HepG2 (cell line): ENCODE results near the gene LDLRAD4. TPM values are rescaled to one million over a fixed set of nuclear protein-coding genes. Genes with fewer than 3 reads are reported as not detected.

Source experiments
- ATAC-seq: fragments of 200-7000 bp; cut with Tn5 transposase; 3 replicates; pipeline ENCODE4 v1.9.1; 2020; ENCODE audit warnings: mild to moderate bottlenecking, moderate library complexity
- BruUV-seq: library from RNA; stranded (reverse); fragments of 400-500 nt; replicated peaks from 2 replicates; lab custom pipeline; 2021; lab: Mats Ljungman, UMichigan
- CTCF ChIA-PET: fragments of 300-600 bp; formaldehyde crosslinking; extraction: SDS; loops from one replicate; lab custom pipeline; 2021; ENCODE audit warnings: low total read pairs, inconsistent platforms, low intra/inter-chr PET ratio; lab: Yijun Ruan, JAX
- POLR2A ChIA-PET: fragments of 350-600 bp; sonication (Branson Sonifier 250); formaldehyde crosslinking; loops from one replicate; lab custom pipeline; 2020; ENCODE audit warnings: antibody characterized with exemption, inconsistent platforms; lab: Yijun Ruan, JAX
- DNase-seq: peaks from one replicate; pipeline ENCODE4 v3.0.0-alpha.2; 2015; ENCODE audit warnings: low spot score
- FAIRE-seq: peaks from 3 replicates; lab custom pipeline; 2011; peaks lifted over from hg19 to GRCh38; lab: Jason Lieb, UNC
- H2AFZ ChIP-seq: one replicate; pipeline ENCODE4 v1.6.1; 2011; ENCODE audit warnings: low read length, inconsistent platforms
- H3K27ac ChIP-seq: fragments of 300-600 bp; 3 replicates; pipeline ENCODE4 v1.8.0; 2011; ENCODE audit warnings: mixed run types, mild to moderate bottlenecking, mixed read lengths, low read length, inconsistent platforms; ENCODE audit not compliant: insufficient read depth; ENCODE audit errors: extremely low read length
- H3K27me3 ChIP-seq, 2 experiments: fragments of 200-600 bp in 1 of 2; 2 replicates in 1 of 2; 3 replicates in 1 of 2; pipeline versions ENCODE4 v1.6.0 to v1.8.0; 2011; ENCODE audit warnings: low read length in 2 of 2, mild to moderate bottlenecking in 2 of 2, moderate library complexity in 2 of 2, inconsistent platforms in 1 of 2; ENCODE audit not compliant: insufficient read depth in 2 of 2, control insufficient read depth in 1 of 2
- H3K36me3 ChIP-seq, 2 experiments: fragments of 200-600 bp in 1 of 2; replicated peaks in 1 of 2; 2 replicates in 1 of 2; 3 replicates in 1 of 2; pipeline versions ENCODE4 v1.5.1 to v1.8.0; 2011; ENCODE audit warnings: low read length in 2 of 2, inconsistent platforms in 1 of 2; ENCODE audit not compliant: insufficient read depth in 2 of 2, control insufficient read depth in 1 of 2
- H3K4me1 ChIP-seq: 2 replicates; pipeline ENCODE4 v1.5.1; 2012; ENCODE audit warnings: low read length, inconsistent platforms; ENCODE audit not compliant: insufficient read depth
- H3K4me2 ChIP-seq: 2 replicates; pipeline ENCODE4 v1.6.0; 2011; ENCODE audit warnings: low read depth, low read length, inconsistent platforms
- H3K4me3 ChIP-seq, 3 experiments: fragments of 200-600 bp in 1 of 3; sonication (generic), shearing (Covaris generic) in 1 of 3; replicated peaks in 1 of 3; 2 replicates each; pipeline ENCODE4 v1.5.1; 2011 to 2016; ENCODE audit warnings: low read length in 3 of 3, inconsistent platforms in 2 of 3, low read depth in 2 of 3, mild to moderate bottlenecking in 2 of 3, control low read depth in 1 of 3, mixed read lengths in 1 of 3; ENCODE audit not compliant: insufficient read depth in 1 of 3
- H3K79me2 ChIP-seq: one replicate; pipeline ENCODE4 v1.6.1; 2011; ENCODE audit warnings: low read length, inconsistent platforms; ENCODE audit not compliant: insufficient read depth
- H3K9ac ChIP-seq: 2 replicates; pipeline ENCODE4 v1.6.0; 2011; ENCODE audit warnings: mild to moderate bottlenecking, low read depth, low read length, inconsistent platforms; ENCODE audit not compliant: insufficient read depth
- H3K9me3 ChIP-seq: 2 replicates; pipeline ENCODE4 v1.5.1; 2012; ENCODE audit warnings: mild to moderate bottlenecking, low read length
- H4K20me1 ChIP-seq: 2 replicates; pipeline ENCODE4 v1.6.0; 2011; ENCODE audit warnings: inconsistent platforms, mild to moderate bottlenecking, low read length, moderate library complexity; ENCODE audit not compliant: insufficient read depth
- BORCS8-MEF2B ChIP-seq: sonication (generic); formaldehyde crosslinking; IDR thresholded peaks from 2 replicates; pipeline ENCODE4 v1.8.0; 2022; ENCODE audit warnings: mild to moderate bottlenecking, missing genetic modification reagents
- ETS1 ChIP-seq: sonication (generic); formaldehyde crosslinking; IDR thresholded peaks from 2 replicates; pipeline ENCODE4 v1.4.0; 2020; ENCODE audit warnings: missing genetic modification reagents
- GZF1 ChIP-seq: sonication (generic); formaldehyde crosslinking; IDR thresholded peaks from 2 replicates; pipeline ENCODE4 v1.5.1; 2020; ENCODE audit warnings: mild to moderate bottlenecking, missing genetic modification reagents
- HNF4G ChIP-seq, 2 experiments: sonication (generic) in 1 of 2; formaldehyde crosslinking in 1 of 2; IDR thresholded peaks; 2 replicates each; pipeline versions ENCODE4 v1.4.0 to v1.6.1; 2011 to 2020; ENCODE audit warnings: borderline replicate concordance in 2 of 2, low read depth in 2 of 2, mild to moderate bottlenecking in 2 of 2, low read length in 1 of 2, missing genetic modification reagents in 1 of 2, moderate library complexity in 1 of 2
- NAIF1 ChIP-seq: sonication (generic); formaldehyde crosslinking; IDR thresholded peaks from 2 replicates; pipeline ENCODE4 v1.5.0; 2020; ENCODE audit warnings: mild to moderate bottlenecking, missing genetic modification reagents, borderline replicate concordance
- POGZ ChIP-seq: sonication (generic); formaldehyde crosslinking; IDR thresholded peaks from 2 replicates; pipeline ENCODE4 v1.4.0; 2020; ENCODE audit warnings: mild to moderate bottlenecking, missing genetic modification reagents
- TOPORS ChIP-seq: sonication (generic); formaldehyde crosslinking; IDR thresholded peaks from 2 replicates; pipeline ENCODE4 v1.8.0; 2023; ENCODE audit warnings: mild to moderate bottlenecking, missing genetic modification reagents
- ZHX1 ChIP-seq: sonication (generic); formaldehyde crosslinking; IDR thresholded peaks from 2 replicates; pipeline ENCODE4 v1.8.1; 2022; ENCODE audit warnings: low read depth, mild to moderate bottlenecking, missing genetic modification reagents
- ZNF513 ChIP-seq: sonication (generic); formaldehyde crosslinking; conservative IDR thresholded peaks from 2 replicates; pipeline ENCODE4 v1.5.0; 2020; ENCODE audit warnings: missing genetic modification reagents
- WGBS: methylation state at CpG from one replicate; pipeline ENCODE4 v1.1.6; 2017; ENCODE audit warnings: low lambda C conversion rate; 5-methylcytosine and 5-hydroxymethylcytosine counted together
- in situ Hi-C: cut with HindIII; loops from 2 replicates; pipeline ENCODE4 v1.10.0; 2017; ENCODE audit warnings: low pct_unique_long_range_greater_than_20kb; ENCODE audit not compliant: extremely low pct_ligation_motif_present
- intact Hi-C: fragments of 100-400 bp; cut with micrococcal nuclease; formaldehyde crosslinking; loops from one replicate; pipeline ENCODE4 v1.10.0; 2022; ENCODE audit not compliant: unreplicated experiment
- polyA plus RNA-seq, 8 experiments: library from polyadenylated mRNA; depleted of rRNA in 3 of 8; stranded (reverse) in 7 of 8; unstranded in 1 of 8; fragments of >200 nt; fragmentation: Illumina TruSeq in 4 of 8; extraction: Trizol in 4 of 8; gene quantifications; 2 replicates each; pipeline versions ENCODE4 v1.2.1 to v1.2.3, GENCODE V29; 2011 to 2016; ENCODE audit warnings: low read depth in 4 of 8, missing spikeins in 1 of 8, mixed read lengths in 1 of 8; ENCODE audit not compliant: insufficient read depth in 1 of 8
- total RNA-seq, 5 experiments: library from RNA; depleted of rRNA; stranded (reverse); fragments of >200 nt; fragmentation: Illumina TruSeq; extraction: Trizol; gene quantifications; 2 replicates each; pipeline ENCODE4 v1.2.3, GENCODE V29; 2016; ENCODE audit warnings: low read depth in 1 of 5
- TF ChIP-seq, protein P1 (sequence below): sonication (generic); formaldehyde crosslinking; IDR thresholded peaks from 2 replicates; pipeline ENCODE4 v1.8.0; 2022; ENCODE audit warnings: mild to moderate bottlenecking, missing genetic modification reagents, moderate library complexity
- TF ChIP-seq, protein P2 (sequence below): sonication (generic); formaldehyde crosslinking; IDR thresholded peaks from 2 replicates; pipeline ENCODE4 v1.4.0; 2020; ENCODE audit warnings: missing genetic modification reagents, borderline replicate concordance
- TF ChIP-seq, protein P3 (sequence below): sonication (generic); formaldehyde crosslinking; IDR thresholded peaks from 2 replicates; pipeline ENCODE4 v1.4.0; 2020; ENCODE audit warnings: missing genetic modification reagents; ENCODE audit errors: not compliant biosample characterization

The LDLRAD4 gene
- total and polyA plus RNA-seq, 2 of the 13 experiments (the other 11 are each of a cell fraction or from before 2014, with no cell fraction given): 13.6 to 20.9 TPM

DNA sequence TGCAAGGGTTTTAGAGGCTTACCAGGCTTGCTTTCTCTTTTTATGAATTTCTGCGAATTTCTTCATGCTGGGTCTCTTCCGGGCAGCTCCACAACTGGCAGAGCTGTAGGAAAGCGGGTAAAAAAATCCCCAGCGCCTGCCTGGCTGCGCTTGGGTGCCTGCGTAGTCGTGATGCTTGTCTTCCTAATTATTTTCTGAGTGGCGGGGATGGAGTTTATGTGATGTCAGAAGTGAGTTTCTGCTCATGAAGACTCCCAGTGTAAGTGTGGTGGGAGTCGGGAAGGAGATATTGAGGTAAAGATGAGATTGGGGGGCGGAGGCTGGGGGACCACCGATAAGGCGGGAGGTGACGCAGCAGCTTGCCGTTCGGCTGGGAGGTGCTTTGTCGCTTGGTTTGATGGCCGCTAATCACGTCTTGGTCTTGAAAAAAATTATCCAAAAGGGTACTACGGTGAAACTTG is 229.8 kb downstream of the LDLRAD4 start:
- WGBS: 87% methylated on average over 19 of the region's 19 CpGs
- no peak for TF ChIP-seq HNF4G (IDR thresholded peaks at IDR 0.05; ENCODE audit: borderline replicate concordance, low read depth, low read length)
- no peak for TF ChIP-seq HNF4G (CRISPR knock-in tag; IDR thresholded peaks at IDR 0.05; ENCODE audit: borderline replicate concordance, low read depth)
- TF ChIP-seq NAIF1 (CRISPR knock-in tag): no peak
- TF ChIP-seq, protein P1, sequence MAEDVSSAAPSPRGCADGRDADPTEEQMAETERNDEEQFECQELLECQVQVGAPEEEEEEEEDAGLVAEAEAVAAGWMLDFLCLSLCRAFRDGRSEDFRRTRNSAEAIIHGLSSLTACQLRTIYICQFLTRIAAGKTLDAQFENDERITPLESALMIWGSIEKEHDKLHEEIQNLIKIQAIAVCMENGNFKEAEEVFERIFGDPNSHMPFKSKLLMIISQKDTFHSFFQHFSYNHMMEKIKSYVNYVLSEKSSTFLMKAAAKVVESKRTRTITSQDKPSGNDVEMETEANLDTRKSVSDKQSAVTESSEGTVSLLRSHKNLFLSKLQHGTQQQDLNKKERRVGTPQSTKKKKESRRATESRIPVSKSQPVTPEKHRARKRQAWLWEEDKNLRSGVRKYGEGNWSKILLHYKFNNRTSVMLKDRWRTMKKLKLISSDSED (CRISPR knock-in tag): no peak
- TF ChIP-seq ETS1 (CRISPR knock-in tag): no peak
- TF ChIP-seq, protein P2, sequence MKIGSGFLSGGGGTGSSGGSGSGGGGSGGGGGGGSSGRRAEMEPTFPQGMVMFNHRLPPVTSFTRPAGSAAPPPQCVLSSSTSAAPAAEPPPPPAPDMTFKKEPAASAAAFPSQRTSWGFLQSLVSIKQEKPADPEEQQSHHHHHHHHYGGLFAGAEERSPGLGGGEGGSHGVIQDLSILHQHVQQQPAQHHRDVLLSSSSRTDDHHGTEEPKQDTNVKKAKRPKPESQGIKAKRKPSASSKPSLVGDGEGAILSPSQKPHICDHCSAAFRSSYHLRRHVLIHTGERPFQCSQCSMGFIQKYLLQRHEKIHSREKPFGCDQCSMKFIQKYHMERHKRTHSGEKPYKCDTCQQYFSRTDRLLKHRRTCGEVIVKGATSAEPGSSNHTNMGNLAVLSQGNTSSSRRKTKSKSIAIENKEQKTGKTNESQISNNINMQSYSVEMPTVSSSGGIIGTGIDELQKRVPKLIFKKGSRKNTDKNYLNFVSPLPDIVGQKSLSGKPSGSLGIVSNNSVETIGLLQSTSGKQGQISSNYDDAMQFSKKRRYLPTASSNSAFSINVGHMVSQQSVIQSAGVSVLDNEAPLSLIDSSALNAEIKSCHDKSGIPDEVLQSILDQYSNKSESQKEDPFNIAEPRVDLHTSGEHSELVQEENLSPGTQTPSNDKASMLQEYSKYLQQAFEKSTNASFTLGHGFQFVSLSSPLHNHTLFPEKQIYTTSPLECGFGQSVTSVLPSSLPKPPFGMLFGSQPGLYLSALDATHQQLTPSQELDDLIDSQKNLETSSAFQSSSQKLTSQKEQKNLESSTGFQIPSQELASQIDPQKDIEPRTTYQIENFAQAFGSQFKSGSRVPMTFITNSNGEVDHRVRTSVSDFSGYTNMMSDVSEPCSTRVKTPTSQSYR (CRISPR knock-in tag): no peak
- TF ChIP-seq BORCS8-MEF2B (CRISPR knock-in tag): no peak
- TF ChIP-seq POGZ: no peak
- no peak for TF ChIP-seq TOPORS (CRISPR knock-in tag)
- no peak for TF ChIP-seq ZNF513 (CRISPR knock-in tag)
- no peak for TF ChIP-seq ZHX1 (CRISPR knock-in tag)
- TF ChIP-seq, protein P3, sequence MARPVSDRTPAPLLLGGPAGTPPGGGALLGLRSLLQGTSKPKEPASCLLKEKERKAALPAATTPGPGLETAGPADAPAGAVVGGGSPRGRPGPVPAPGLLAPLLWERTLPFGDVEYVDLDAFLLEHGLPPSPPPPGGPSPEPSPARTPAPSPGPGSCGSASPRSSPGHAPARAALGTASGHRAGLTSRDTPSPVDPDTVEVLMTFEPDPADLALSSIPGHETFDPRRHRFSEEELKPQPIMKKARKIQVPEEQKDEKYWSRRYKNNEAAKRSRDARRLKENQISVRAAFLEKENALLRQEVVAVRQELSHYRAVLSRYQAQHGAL (CRISPR knock-in tag): no peak
- TF ChIP-seq GZF1 (CRISPR knock-in tag): no peak

More for the DNA sequence above, 229.8 kb downstream of the LDLRAD4 start:
- H3K36me3 ChIP-seq: no peaks in the 10 kb centered on the region
- no peak overlapping the region for H2AFZ ChIP-seq
- no peaks in the 10 kb centered on the region for H4K20me1 ChIP-seq
- intact Hi-C loops (loop anchor here (10.0 kb wide), 1 partner anchor 234 kb away; the partner anchor contains the start of gene LDLRAD4), in situ Hi-C loops (no loop called here)
- no peaks in the 10 kb centered on the region for H3K27me3 ChIP-seq
- no TSS peak for BruUV-seq
- H3K79me2 ChIP-seq: no peaks in the 10 kb centered on the region
- no peak overlapping the region for H3K27ac ChIP-seq
- FAIRE-seq (no peak), ATAC-seq (no peak), DNase-seq (no peak)
- H3K9me3 ChIP-seq: no peaks in the 10 kb centered on the region
- H3K9ac ChIP-seq: no peak overlapping the region
- peaks cover 46% of the 10 kb centered on the region for H3K4me1 ChIP-seq
- ChIA-PET CTCF (no interaction called here), POLR2A (no interaction called here)
- no peak overlapping the region for H3K4me2 ChIP-seq
- no peak overlapping the region for H3K4me3 ChIP-seq
